Duodenal mucosa (tissue), 2 donors: ENCODE results near the gene WASF1.
"Not testable (repeated sequence)": the region's sequence is repeated elsewhere in the genome, so short reads cannot be mapped to it uniquely, and the experiment has no call there.

ENCODE experiments used
- H3K27ac ChIP-seq: one replicate; pipeline ENCODE4 v1.7.0; 2013; ENCODE audit warnings: low read depth, low read length
- H3K27me3 ChIP-seq, 2 donors: one replicate each; pipeline ENCODE4 v1.7.0; 2013; ENCODE audit warnings: low read length in 2 of 2, control low read depth in 1 of 2; ENCODE audit not compliant: insufficient read depth in 2 of 2, control insufficient read depth in 1 of 2
- H3K36me3 ChIP-seq, 2 donors: one replicate each; pipeline ENCODE4 v1.7.0; 2013; ENCODE audit warnings: low read length in 2 of 2, control low read depth in 1 of 2; ENCODE audit not compliant: insufficient read depth in 2 of 2, control insufficient read depth in 1 of 2
- H3K4me1 ChIP-seq, 2 donors: one replicate each; pipeline ENCODE4 v1.7.0; 2013; ENCODE audit warnings: low read length in 2 of 2, control low read depth in 1 of 2; ENCODE audit not compliant: insufficient read depth in 2 of 2, control insufficient read depth in 1 of 2
- H3K4me3 ChIP-seq, 2 donors: one replicate each; pipeline ENCODE4 v1.7.0; 2013; ENCODE audit warnings: low read length in 2 of 2, low read depth in 1 of 2
- H3K9ac ChIP-seq, 2 donors: one replicate each; pipeline ENCODE4 v1.7.0; 2013; ENCODE audit warnings: low read length in 2 of 2, low read depth in 1 of 2
- H3K9me3 ChIP-seq, 2 donors: one replicate each; pipeline ENCODE4 v1.7.0; 2013; ENCODE audit warnings: low read length in 2 of 2, control low read depth in 1 of 2; ENCODE audit not compliant: control insufficient read depth in 1 of 2

Gene WASF1

GRCh38 chr6:110125361-110125760, 54.1 kb downstream of the WASF1 start:
- H3K36me3 ChIP-seq, result no peaks in the 10 kb centered on the region
- H3K27me3 ChIP-seq, result no peaks in the 10 kb centered on the region
- no peak overlapping the region for H3K9ac ChIP-seq
- H3K27ac ChIP-seq, result no peak overlapping the region
- no peaks in the 10 kb centered on the region for H3K4me1 ChIP-seq
- no peak overlapping the region for H3K4me3 ChIP-seq
- no peaks in the 10 kb centered on the region for H3K9me3 ChIP-seq

- not testable (repeated sequence) for H3K36me3 ChIP-seq, H3K27ac ChIP-seq, H3K4me3 ChIP-seq, H3K9ac ChIP-seq, H3K9me3 ChIP-seq, H3K27me3 ChIP-seq, H3K4me1 ChIP-seq
Measured at GRCh38 chr6:110121655-110122054, 57.8 kb downstream of the WASF1 start.

GRCh38 chr6:110116258-110116657, 63.2 kb downstream of the WASF1 start:
- Histone ChIP-seq H3K27ac (no peak overlapping the region), H3K4me3 (no peak overlapping the region), H3K36me3 (no peaks in the 10 kb centered on the region), H3K9ac (no peak overlapping the region), H3K9me3 (no peaks in the 10 kb centered on the region), H3K4me1 (no peaks in the 10 kb centered on the region), H3K27me3 (no peaks in the 10 kb centered on the region)

GRCh38 chr6:110114004-110114403, 65.5 kb downstream of the WASF1 start:
- H3K9ac ChIP-seq, result no peak overlapping the region
- H3K4me3 ChIP-seq, result no peak overlapping the region
- no peaks in the 10 kb centered on the region for H3K9me3 ChIP-seq
- H3K27ac ChIP-seq, result no peak overlapping the region
- H3K27me3 ChIP-seq, result no peaks in the 10 kb centered on the region
- no peaks in the 10 kb centered on the region for H3K4me1 ChIP-seq
- H3K36me3 ChIP-seq, result no peaks in the 10 kb centered on the region

GRCh38 chr6:110105296-110105695, 74.2 kb downstream of the WASF1 start:
- Histone ChIP-seq H3K36me3 (peaks cover 0 to 3% of the 10 kb centered on the region in 2 donors), H3K4me3 (no peak overlapping the region), H3K9me3 (no peaks in the 10 kb centered on the region), H3K27me3 (no peaks in the 10 kb centered on the region), H3K4me1 (no peaks in the 10 kb centered on the region), H3K9ac (no peak overlapping the region), H3K27ac (no peak overlapping the region)

GRCh38 chr6:110103260-110103659, 76.2 kb downstream of the WASF1 start:
- no peak overlapping the region for H3K27ac ChIP-seq
- no peak overlapping the region for H3K4me3 ChIP-seq
- peaks cover 0 to 3% of the 10 kb centered on the region in 2 donors for H3K36me3 ChIP-seq
- no peaks in the 10 kb centered on the region for H3K4me1 ChIP-seq
- H3K9ac ChIP-seq, result no peak overlapping the region
- no peaks in the 10 kb centered on the region for H3K27me3 ChIP-seq
- no peaks in the 10 kb centered on the region for H3K9me3 ChIP-seq

GRCh38 chr6:110102411-110102810, 77.1 kb downstream of the WASF1 start:
- Histone ChIP-seq H3K4me3 (no peak overlapping the region), H3K9ac (no peak overlapping the region), H3K36me3 (peaks cover 0 to 3% of the 10 kb centered on the region in 2 donors), H3K27ac (no peak overlapping the region), H3K27me3 (no peaks in the 10 kb centered on the region), H3K4me1 (no peaks in the 10 kb centered on the region), H3K9me3 (no peaks in the 10 kb centered on the region)

GRCh38 chr6:110101885-110102284, 77.6 kb downstream of the WASF1 start:
- Histone ChIP-seq H3K36me3 (peaks cover 0 to 3% of the 10 kb centered on the region in 2 donors), H3K27me3 (no peaks in the 10 kb centered on the region), H3K27ac (no peak overlapping the region), H3K9me3 (no peaks in the 10 kb centered on the region), H3K4me1 (no peaks in the 10 kb centered on the region), H3K4me3 (no peak overlapping the region), H3K9ac (no peak overlapping the region)

GRCh38 chr6:110098511-110099116, 80.9 kb downstream of the WASF1 start:
- Histone ChIP-seq H3K9me3 (no peaks in the 10 kb centered on the region), H3K27ac (no peak overlapping the region), H3K27me3 (no peaks in the 10 kb centered on the region), H3K36me3 (peaks cover 0 to 3% of the 10 kb centered on the region in 2 donors), H3K4me1 (no peaks in the 10 kb centered on the region), H3K9ac (no peak overlapping the region), H3K4me3 (no peak overlapping the region)

- Histone ChIP-seq H3K9ac (no peak overlapping the region), H3K27ac (no peak overlapping the region)
Measured at GRCh38 chr6:110097443-110097842, 82.0 kb downstream of the WASF1 start.

GRCh38 chr6:110095935-110096334, 83.5 kb downstream of the WASF1 start:
- Histone ChIP-seq H3K27ac (no peak overlapping the region), H3K9ac (no peak overlapping the region), H3K4me3 (no peak overlapping the region), H3K4me1 (no peaks in the 10 kb centered on the region), H3K36me3 (no peaks in the 10 kb centered on the region), H3K27me3 (no peaks in the 10 kb centered on the region), H3K9me3 (no peaks in the 10 kb centered on the region)

More at GRCh38 chr6:110097443-110097842, 82.0 kb downstream of the WASF1 start:
- Histone ChIP-seq H3K4me1 (no peaks in the 10 kb centered on the region), H3K4me3 (no peak overlapping the region), H3K27me3 (no peaks in the 10 kb centered on the region), H3K36me3 (peaks cover 0 to 3% of the 10 kb centered on the region in 2 donors), H3K9me3 (no peaks in the 10 kb centered on the region)
